ENCODE measurements around the gene RASD1. TPM values are rescaled to one million over a fixed set of nuclear protein-coding genes. Genes with fewer than 3 reads are reported as not detected.
"Not testable (repeated sequence)": the region's sequence is repeated elsewhere in the genome, so short reads cannot be mapped to it uniquely, and the experiment has no call there.

RASD1 gene
- total RNA-seq, 1 experiment from 2014 or later: 1.2 TPM

GRCh38 chr17:17487998-17488397 is 8.2 kb downstream of the RASD1 start:
- H3K36me3 ChIP-seq (ENCODE audit: low read depth): peaks cover 10% of the 10 kb centered on the region; the same call in 1 of the 2 replicates
- no peaks in the 10 kb centered on the region for H3K27me3 ChIP-seq (ENCODE audit: insufficient read depth, low read depth)
- peaks cover 36% of the 10 kb centered on the region for H4K20me1 ChIP-seq (ENCODE audit: insufficient read depth)
- H3K4me2 ChIP-seq: no peak overlapping the region
- ChIA-PET POLR2A (ENCODE audit: unreplicated experiment) (no interaction called here), CTCF (no interaction called here)
- H3K9me2 ChIP-seq (ENCODE audit: insufficient read depth): no peaks in the 10 kb centered on the region
- 0 out of 2 replicates have a peak, but pooled peaks cover 5% of the 10 kb centered on the region for H3F3A ChIP-seq (ENCODE audit: insufficient read depth, low read depth)
- no peak overlapping the region for H2AFZ ChIP-seq
- no peaks in the 10 kb centered on the region for H3K4me1 ChIP-seq (replicated peaks; ENCODE audit: insufficient read depth)
- H3K9me3 ChIP-seq (ENCODE audit: insufficient read depth, low read depth): no peaks in the 10 kb centered on the region
- no peak for TF ChIP-seq EZH2 (IDR thresholded peaks at IDR 0.05; ENCODE audit: low read depth)
- TF ChIP-seq CTCF (conservative IDR thresholded peaks at IDR 0.05): no peak
- intact Hi-C loops (cut with micrococcal nuclease; ENCODE audit: unreplicated experiment): no loop called here
- no peak overlapping the region for H3K4me3 ChIP-seq
- peaks cover 9% of the 10 kb centered on the region for H3K79me2 ChIP-seq (ENCODE audit: low read depth)
- no peak overlapping the region for H3K27ac ChIP-seq
- no peak for DNase-seq
- BruUV-seq (replicated peaks): no TSS peak

GRCh38 chr17:17486416-17486815 is 9.8 kb downstream of the RASD1 start:
- H3K79me2 ChIP-seq (ENCODE audit: low read depth): peaks cover 20% of the 10 kb centered on the region
- H3F3A ChIP-seq (ENCODE audit: insufficient read depth, low read depth); H3K27me3 ChIP-seq (ENCODE audit: insufficient read depth, low read depth); DNase-seq; H3K4me1 ChIP-seq (replicated peaks; ENCODE audit: insufficient read depth); H3K4me2 ChIP-seq; H3K27ac ChIP-seq; H3K9me2 ChIP-seq (ENCODE audit: insufficient read depth); intact Hi-C loops (cut with micrococcal nuclease; ENCODE audit: unreplicated experiment); H3K9me3 ChIP-seq (ENCODE audit: insufficient read depth, low read depth); H2AFZ ChIP-seq; H3K4me3 ChIP-seq; BruUV-seq (replicated peaks); POLR2A ChIA-PET (ENCODE audit: unreplicated experiment); CTCF ChIA-PET: not testable (repeated sequence)
- H3K36me3 ChIP-seq (ENCODE audit: low read depth): peaks cover 12% of the 10 kb centered on the region; the same call in 1 of the 2 replicates
- peaks cover 43% of the 10 kb centered on the region for H4K20me1 ChIP-seq (ENCODE audit: insufficient read depth)

GRCh38 chr17:17485420-17485819 is 10.8 kb downstream of the RASD1 start:
- Histone ChIP-seq H3K27ac (no peak overlapping the region), H2AFZ (no peak overlapping the region), H3K4me3 (no peak overlapping the region), H3K27me3 (ENCODE audit: insufficient read depth, low read depth) (no peaks in the 10 kb centered on the region), H3K4me2 (no peak overlapping the region), H3K9me2 (ENCODE audit: insufficient read depth) (no peaks in the 10 kb centered on the region), H3K9me3 (ENCODE audit: insufficient read depth, low read depth) (no peaks in the 10 kb centered on the region), H3F3A (ENCODE audit: insufficient read depth, low read depth) (peaks cover 5% of the 10 kb centered on the region; the same call in 1 of the 2 replicates), H3K4me1 (replicated peaks; ENCODE audit: insufficient read depth) (no peaks in the 10 kb centered on the region), H3K36me3 (ENCODE audit: low read depth) (peaks cover 12% of the 10 kb centered on the region; the same call in 1 of the 2 replicates), H4K20me1 (ENCODE audit: insufficient read depth) (peaks cover 46% of the 10 kb centered on the region), H3K79me2 (ENCODE audit: low read depth) (peaks cover 28% of the 10 kb centered on the region)
- intact Hi-C loops (cut with micrococcal nuclease; ENCODE audit: unreplicated experiment): no loop called here
- CTCF ChIA-PET: no interaction called here
- BruUV-seq (replicated peaks): no TSS peak
- no peak for DNase-seq
- TF ChIP-seq CTCF (conservative IDR thresholded peaks at IDR 0.05) (no peak), EZH2 (IDR thresholded peaks at IDR 0.05; ENCODE audit: low read depth) (no peak)
- POLR2A ChIA-PET (ENCODE audit: unreplicated experiment): no interaction called here

GRCh38 chr17:17484451-17484899 is 11.7 kb downstream of the RASD1 start:
- ChIA-PET POLR2A (ENCODE audit: unreplicated experiment) (interaction anchor here (0.5 kb wide), 1 partner anchor 9 kb away, joined by 3 read pairs; no protein-coding TSS in a partner anchor), CTCF (no interaction called here)
- H3K36me3 ChIP-seq (ENCODE audit: low read depth): peaks cover 15% of the 10 kb centered on the region; the same call in 1 of the 2 replicates
- no peaks in the 10 kb centered on the region for H3K9me3 ChIP-seq (ENCODE audit: insufficient read depth, low read depth)
- no peaks in the 10 kb centered on the region for H3K4me1 ChIP-seq (replicated peaks; ENCODE audit: insufficient read depth)
- no peaks in the 10 kb centered on the region for H3K9me2 ChIP-seq (ENCODE audit: insufficient read depth)
- no peak overlapping the region for H3K27ac ChIP-seq
- no peak for TF ChIP-seq CTCF (conservative IDR thresholded peaks at IDR 0.05)
- no peak for TF ChIP-seq EZH2 (IDR thresholded peaks at IDR 0.05; ENCODE audit: low read depth)
- no peak overlapping the region for H2AFZ ChIP-seq
- H3K27me3 ChIP-seq (ENCODE audit: insufficient read depth, low read depth): no peaks in the 10 kb centered on the region
- no peak overlapping the region for H3K4me2 ChIP-seq
- H4K20me1 ChIP-seq (ENCODE audit: insufficient read depth): peaks cover 49% of the 10 kb centered on the region
- peaks cover 37% of the 10 kb centered on the region for H3K79me2 ChIP-seq (ENCODE audit: low read depth)
- DNase-seq: no peak
- no peak overlapping the region for H3K4me3 ChIP-seq
- no TSS peak for BruUV-seq (replicated peaks)
- peaks cover 5% of the 10 kb centered on the region; the same call in 1 of the 2 replicates for H3F3A ChIP-seq (ENCODE audit: insufficient read depth, low read depth)
- intact Hi-C loops (cut with micrococcal nuclease; ENCODE audit: unreplicated experiment): no loop called here

Data from PC-9 (cell line).